Esophagus muscularis mucosa (tissue), 4 donors: ENCODE data around the gene POLR3K. TPM values are rescaled to one million over a fixed set of nuclear protein-coding genes. Genes with fewer than 3 reads are reported as not detected.
"Not testable (repeated sequence)": the region's sequence is repeated elsewhere in the genome, so short reads cannot be mapped to it uniquely, and the experiment has no call there.

Experiments
- DNase-seq: peaks from one replicate; pipeline ENCODE4 v3.0.0-alpha.2; 2017; ENCODE audit errors: extremely low spot score
- H3K27ac ChIP-seq, 4 donors: fragments of 200-600 bp; sonication (generic); replicated peaks in 1 of 4; 1 replicate in 3 of 4; 2 replicates in 1 of 4; pipeline ENCODE4 v1.5.1; 2016 to 2019; ENCODE audit warnings: mild to moderate bottlenecking in 1 of 4
- H3K27me3 ChIP-seq, 4 donors: fragments of 200-600 bp; sonication (generic); one replicate each; pipeline versions ENCODE4 v1.5.1 to v1.6.0; 2016 to 2019
- H3K36me3 ChIP-seq, 4 donors: fragments of 200-600 bp; sonication (generic); one replicate each; pipeline ENCODE4 v1.5.1; 2016 to 2019
- H3K4me1 ChIP-seq, 4 donors: fragments of 200-600 bp; sonication (generic); one replicate each; pipeline ENCODE4 v1.5.1; 2016 to 2019
- H3K4me3 ChIP-seq, 4 donors: fragments of 200-600 bp; sonication (generic); 1 replicate in 2 of 4; 2 replicates in 2 of 4; pipeline ENCODE4 v1.5.1; 2016 to 2019; ENCODE audit warnings: mild to moderate bottlenecking in 4 of 4, moderate library complexity in 1 of 4
- H3K9me3 ChIP-seq, 4 donors: fragments of 200-600 bp; sonication (generic); 1 replicate in 3 of 4; 2 replicates in 1 of 4; pipeline ENCODE4 v1.5.1; 2016 to 2019
- EP300 ChIP-seq: sonication (generic); formaldehyde crosslinking; IDR thresholded peaks from one replicate; pipeline ENCODE4 v1.6.1; 2017; ENCODE audit warnings: antibody characterized with exemption
- POLR2A ChIP-seq: fragments of 450-650 bp; IDR thresholded peaks from one replicate; pipeline ENCODE4 v1.6.1; 2017; ENCODE audit warnings: antibody characterized with exemption, moderate library complexity, mild to moderate bottlenecking, low read depth
- POLR2AphosphoS5 ChIP-seq, 2 donors: sonication (generic); formaldehyde crosslinking; IDR thresholded peaks; one replicate each; pipeline ENCODE4 v1.6.1; 2017; ENCODE audit warnings: antibody characterized with exemption in 2 of 2
- WGBS: methylation state at CpG from one replicate; pipeline ENCODE4 v1.1.5; 2018; 5-methylcytosine and 5-hydroxymethylcytosine counted together
- intact Hi-C: fragments of 100-400 bp; cut with DNase I; formaldehyde crosslinking; loops from one replicate; pipeline ENCODE4 v1.15.1; 2023
- total RNA-seq, 4 donors: library from RNA; depleted of rRNA; stranded (reverse); fragments of >200 nt; gene quantifications; one replicate each; pipeline versions ENCODE4 v1.1.0 to v1.2.1, GENCODE V29; 2016
- TF ChIP-seq, protein P1 (sequence below), 3 experiments: fragments of 200-600 bp in 2 of 3; fragments of 450-650 bp in 1 of 3; sonication (generic) in 2 of 3; IDR thresholded peaks; one replicate each; pipeline ENCODE4 v1.5.1; 2017 to 2019; ENCODE audit warnings: antibody characterized with exemption in 3 of 3, mild to moderate bottlenecking in 2 of 3, moderate library complexity in 1 of 3

POLR3K gene
- total RNA-seq, 4 donors from 2014 or later: 3.3 to 3.8 (median 3.7) TPM

DNA sequence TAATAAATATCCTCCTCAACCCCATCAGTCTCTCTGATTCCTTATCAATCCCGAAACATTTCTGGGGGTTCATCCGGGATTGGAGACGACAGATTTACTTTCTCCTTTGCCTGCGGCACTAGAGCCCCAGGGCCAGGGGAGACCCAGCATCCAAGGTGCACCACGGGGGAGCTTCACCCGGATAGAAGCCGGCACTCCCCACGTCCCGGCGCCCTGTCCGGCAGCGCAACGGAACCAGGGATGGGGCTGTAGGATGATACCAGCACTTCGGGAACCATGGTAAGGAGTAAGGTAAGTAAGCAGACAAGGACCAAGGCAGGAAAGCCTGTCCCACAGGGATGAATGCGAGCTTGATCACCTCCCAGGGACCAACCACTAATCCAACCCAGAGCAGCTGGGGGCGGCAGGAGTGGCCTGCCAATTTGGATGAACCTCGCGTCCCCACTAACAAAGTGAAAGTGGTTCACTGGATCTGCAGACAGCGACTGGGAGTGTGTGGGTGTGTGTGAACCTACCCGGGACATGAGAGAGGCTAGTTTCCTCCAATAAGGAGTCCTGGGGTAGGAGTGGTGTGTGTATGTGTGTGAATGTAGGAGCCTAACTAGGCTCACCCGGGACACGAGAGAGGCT is 11.9 kb downstream of the POLR3K start:
- intact Hi-C loops: no loop called here
- Histone ChIP-seq H3K36me3 (peaks cover 0 to 36% (median 19%) of the 10 kb centered on the region in 4 donors), H3K27me3 (no peaks in the 10 kb centered on the region), H3K9me3 (no peaks in the 10 kb centered on the region), H3K4me1 (no peaks in the 10 kb centered on the region), H3K27ac (no peak overlapping the region), H3K4me3 (no peak overlapping the region)
- DNase-seq: no peak
- 89% methylated on average over 22 of the region's 22 CpGs for WGBS
- no peak for TF ChIP-seq POLR2A
- no peak for TF ChIP-seq POLR2AphosphoS5 (IDR thresholded peaks at IDR 0.05)
- TF ChIP-seq, protein P1, sequence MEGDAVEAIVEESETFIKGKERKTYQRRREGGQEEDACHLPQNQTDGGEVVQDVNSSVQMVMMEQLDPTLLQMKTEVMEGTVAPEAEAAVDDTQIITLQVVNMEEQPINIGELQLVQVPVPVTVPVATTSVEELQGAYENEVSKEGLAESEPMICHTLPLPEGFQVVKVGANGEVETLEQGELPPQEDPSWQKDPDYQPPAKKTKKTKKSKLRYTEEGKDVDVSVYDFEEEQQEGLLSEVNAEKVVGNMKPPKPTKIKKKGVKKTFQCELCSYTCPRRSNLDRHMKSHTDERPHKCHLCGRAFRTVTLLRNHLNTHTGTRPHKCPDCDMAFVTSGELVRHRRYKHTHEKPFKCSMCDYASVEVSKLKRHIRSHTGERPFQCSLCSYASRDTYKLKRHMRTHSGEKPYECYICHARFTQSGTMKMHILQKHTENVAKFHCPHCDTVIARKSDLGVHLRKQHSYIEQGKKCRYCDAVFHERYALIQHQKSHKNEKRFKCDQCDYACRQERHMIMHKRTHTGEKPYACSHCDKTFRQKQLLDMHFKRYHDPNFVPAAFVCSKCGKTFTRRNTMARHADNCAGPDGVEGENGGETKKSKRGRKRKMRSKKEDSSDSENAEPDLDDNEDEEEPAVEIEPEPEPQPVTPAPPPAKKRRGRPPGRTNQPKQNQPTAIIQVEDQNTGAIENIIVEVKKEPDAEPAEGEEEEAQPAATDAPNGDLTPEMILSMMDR (IDR thresholded peaks at IDR 0.05): no peak
- no peak for TF ChIP-seq EP300

- Histone ChIP-seq H3K27me3 (no peaks in the 10 kb centered on the region), H3K9me3 (no peaks in the 10 kb centered on the region), H3K4me3 (no peak overlapping the region), H3K36me3 (peaks cover 0 to 12% (median 2%) of the 10 kb centered on the region in 4 donors), H3K4me1 (no peaks in the 10 kb centered on the region), H3K27ac (no peak overlapping the region)
- intact Hi-C loops: no loop called here
- no peak for DNase-seq
- WGBS: 84% methylated on average over 12 of the region's 13 CpGs
- TF ChIP-seq, protein P1 (IDR thresholded peaks at IDR 0.05): no peak
- TF ChIP-seq POLR2AphosphoS5 (IDR thresholded peaks at IDR 0.05): no peak
- TF ChIP-seq EP300: no peak
- TF ChIP-seq POLR2A: no peak
These were observed 14.2 kb downstream of the POLR3K start for GRCh38 chr16:38941-39892.

- H3K4me1 ChIP-seq, intact Hi-C loops, H3K27me3 ChIP-seq, H3K36me3 ChIP-seq, DNase-seq, H3K9me3 ChIP-seq, H3K4me3 ChIP-seq, H3K27ac ChIP-seq: not testable (repeated sequence)
- WGBS: 92% methylated on average over 10 of the region's 11 CpGs
These were observed 15.2 kb downstream of the POLR3K start for GRCh38 chr16:38206-38605.

GRCh38 chr16:37511-37910 is 15.9 kb downstream of the POLR3K start:
- intact Hi-C loops: no loop called here
- 86% methylated on average over 5 of the region's 5 CpGs for WGBS

More at GRCh38 chr16:37511-37910, 15.9 kb downstream of the POLR3K start:
- Histone ChIP-seq H3K4me1 (no peaks in the 10 kb centered on the region), H3K27ac (no peak overlapping the region), H3K36me3 (peaks cover 0 to under 1% (median 0%) of the 10 kb centered on the region in 4 donors), H3K4me3 (no peak overlapping the region), H3K27me3 (no peaks in the 10 kb centered on the region), H3K9me3 (no peaks in the 10 kb centered on the region)
- no peak for DNase-seq
- TF ChIP-seq, protein P1 (IDR thresholded peaks at IDR 0.05): no peak
- TF ChIP-seq POLR2A (no peak), EP300 (no peak), POLR2AphosphoS5 (IDR thresholded peaks at IDR 0.05) (no peak)
